GM12864 (cell line): ENCODE data around the gene DUSP22.

Experiments used
- DNase-seq: peaks from one replicate; pipeline ENCODE4 v3.0.0-alpha.2; 2011; ENCODE audit warnings: low read depth
- H3K4me3 ChIP-seq: 2 replicates; pipeline ENCODE4 v1.5.1; 2011; ENCODE audit warnings: mild to moderate bottlenecking, low read depth, low read length, control low read depth
- TF ChIP-seq, protein P1 (sequence below): IDR thresholded peaks from 2 replicates; pipeline ENCODE4 v1.5.1; 2011; ENCODE audit warnings: low read depth, mild to moderate bottlenecking, moderate library complexity, low read length, control low read depth, inconsistent platforms; ENCODE audit errors: missing control alignments

DUSP22 gene

DNA sequence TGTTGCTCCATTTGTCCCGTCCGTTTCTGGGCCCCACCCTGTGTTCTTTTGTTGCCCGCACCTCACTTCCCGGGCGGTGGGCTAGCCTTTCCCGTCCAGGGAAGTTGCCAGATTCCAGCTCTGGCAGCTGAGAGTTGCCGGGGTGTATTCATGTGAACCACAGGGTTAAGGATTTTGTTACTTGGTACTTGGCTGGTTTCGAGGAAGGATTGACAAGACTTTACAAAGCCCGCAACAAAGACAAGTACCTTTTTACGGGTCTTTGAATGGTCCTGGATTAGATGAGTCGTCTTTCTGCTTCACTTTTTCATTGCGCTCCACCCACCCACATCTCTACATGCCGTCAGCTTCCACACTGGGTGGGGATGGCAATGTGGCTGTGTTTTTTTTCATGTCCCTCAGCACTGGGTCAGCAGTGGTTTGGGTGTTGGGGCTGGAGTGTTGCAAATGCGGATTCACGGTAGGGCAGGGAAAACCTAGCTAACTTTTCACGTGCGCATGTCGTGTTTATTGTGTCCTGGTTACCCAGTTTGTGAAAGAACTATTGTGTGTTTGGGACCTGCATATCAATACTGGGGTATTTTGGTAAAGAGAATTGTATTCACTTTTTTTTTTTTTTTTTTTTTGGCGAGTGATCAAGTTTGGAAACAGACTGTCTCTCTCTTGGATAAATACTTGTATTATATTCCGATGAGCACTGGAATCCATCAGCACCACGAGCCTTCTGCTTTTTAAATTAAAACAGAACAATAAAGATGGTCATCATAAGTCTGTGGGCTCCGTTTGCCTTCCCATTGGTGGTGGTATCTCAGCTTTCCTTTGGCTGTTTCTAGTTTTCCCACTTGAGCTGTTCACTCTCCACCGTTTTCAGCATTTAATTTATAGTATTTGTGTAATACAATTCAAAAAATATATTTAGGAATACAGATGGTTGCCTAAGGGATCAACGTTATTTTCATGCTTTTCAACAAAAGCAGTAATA is 1.2 kb downstream of the DUSP22 start:
- DNase-seq = no peak
- H3K4me3 ChIP-seq = peak overlapping the region; percentile 63
- TF ChIP-seq, protein P1, sequence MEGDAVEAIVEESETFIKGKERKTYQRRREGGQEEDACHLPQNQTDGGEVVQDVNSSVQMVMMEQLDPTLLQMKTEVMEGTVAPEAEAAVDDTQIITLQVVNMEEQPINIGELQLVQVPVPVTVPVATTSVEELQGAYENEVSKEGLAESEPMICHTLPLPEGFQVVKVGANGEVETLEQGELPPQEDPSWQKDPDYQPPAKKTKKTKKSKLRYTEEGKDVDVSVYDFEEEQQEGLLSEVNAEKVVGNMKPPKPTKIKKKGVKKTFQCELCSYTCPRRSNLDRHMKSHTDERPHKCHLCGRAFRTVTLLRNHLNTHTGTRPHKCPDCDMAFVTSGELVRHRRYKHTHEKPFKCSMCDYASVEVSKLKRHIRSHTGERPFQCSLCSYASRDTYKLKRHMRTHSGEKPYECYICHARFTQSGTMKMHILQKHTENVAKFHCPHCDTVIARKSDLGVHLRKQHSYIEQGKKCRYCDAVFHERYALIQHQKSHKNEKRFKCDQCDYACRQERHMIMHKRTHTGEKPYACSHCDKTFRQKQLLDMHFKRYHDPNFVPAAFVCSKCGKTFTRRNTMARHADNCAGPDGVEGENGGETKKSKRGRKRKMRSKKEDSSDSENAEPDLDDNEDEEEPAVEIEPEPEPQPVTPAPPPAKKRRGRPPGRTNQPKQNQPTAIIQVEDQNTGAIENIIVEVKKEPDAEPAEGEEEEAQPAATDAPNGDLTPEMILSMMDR = no peak

DNA sequence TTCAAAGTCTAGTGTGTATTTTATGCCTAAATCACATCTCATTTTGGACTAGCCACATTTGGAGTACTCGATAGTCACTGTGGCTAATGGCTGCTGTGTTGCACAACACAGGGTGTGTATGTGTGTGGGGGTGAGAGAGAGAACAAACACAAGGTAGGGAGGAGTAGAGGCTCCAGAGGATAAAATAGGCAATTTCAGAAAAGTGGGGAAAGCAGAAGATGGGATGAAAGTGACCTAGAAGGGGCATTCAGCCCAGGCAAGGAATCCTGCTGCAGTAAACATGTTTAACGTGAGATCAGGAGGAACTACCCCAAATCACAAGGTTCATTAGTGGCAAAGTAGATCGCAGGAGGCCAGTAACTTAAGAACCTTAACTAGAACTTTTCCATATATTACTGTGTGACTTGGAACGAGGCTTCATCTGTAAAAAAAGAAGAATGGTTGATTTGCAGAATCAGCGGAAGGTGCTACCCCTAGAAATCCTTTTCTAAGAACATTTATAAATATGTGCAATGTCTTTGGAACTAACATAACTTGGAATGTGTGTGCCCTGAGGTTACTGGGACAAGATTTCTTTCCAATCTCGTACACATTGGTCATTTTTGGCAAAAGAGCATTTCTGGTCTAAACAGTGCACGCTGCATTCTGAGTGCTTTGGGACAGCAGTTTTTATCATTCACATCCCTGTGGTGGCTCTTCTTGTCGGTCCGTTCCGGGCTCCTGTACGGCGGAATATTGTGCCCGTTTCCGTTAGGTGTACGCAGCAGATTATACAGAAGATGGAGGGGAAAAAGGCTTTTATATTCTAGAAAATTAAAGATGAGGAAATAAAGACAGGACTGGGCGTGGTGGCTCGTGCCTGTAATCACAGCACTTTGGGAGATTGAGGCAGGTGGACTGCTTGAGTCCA is 2.6 kb downstream of the DUSP22 start:
- H3K4me3 ChIP-seq = peak overlapping the region; percentile 63
- TF ChIP-seq, protein P1 = no peak
- DNase-seq = no peak

DNA sequence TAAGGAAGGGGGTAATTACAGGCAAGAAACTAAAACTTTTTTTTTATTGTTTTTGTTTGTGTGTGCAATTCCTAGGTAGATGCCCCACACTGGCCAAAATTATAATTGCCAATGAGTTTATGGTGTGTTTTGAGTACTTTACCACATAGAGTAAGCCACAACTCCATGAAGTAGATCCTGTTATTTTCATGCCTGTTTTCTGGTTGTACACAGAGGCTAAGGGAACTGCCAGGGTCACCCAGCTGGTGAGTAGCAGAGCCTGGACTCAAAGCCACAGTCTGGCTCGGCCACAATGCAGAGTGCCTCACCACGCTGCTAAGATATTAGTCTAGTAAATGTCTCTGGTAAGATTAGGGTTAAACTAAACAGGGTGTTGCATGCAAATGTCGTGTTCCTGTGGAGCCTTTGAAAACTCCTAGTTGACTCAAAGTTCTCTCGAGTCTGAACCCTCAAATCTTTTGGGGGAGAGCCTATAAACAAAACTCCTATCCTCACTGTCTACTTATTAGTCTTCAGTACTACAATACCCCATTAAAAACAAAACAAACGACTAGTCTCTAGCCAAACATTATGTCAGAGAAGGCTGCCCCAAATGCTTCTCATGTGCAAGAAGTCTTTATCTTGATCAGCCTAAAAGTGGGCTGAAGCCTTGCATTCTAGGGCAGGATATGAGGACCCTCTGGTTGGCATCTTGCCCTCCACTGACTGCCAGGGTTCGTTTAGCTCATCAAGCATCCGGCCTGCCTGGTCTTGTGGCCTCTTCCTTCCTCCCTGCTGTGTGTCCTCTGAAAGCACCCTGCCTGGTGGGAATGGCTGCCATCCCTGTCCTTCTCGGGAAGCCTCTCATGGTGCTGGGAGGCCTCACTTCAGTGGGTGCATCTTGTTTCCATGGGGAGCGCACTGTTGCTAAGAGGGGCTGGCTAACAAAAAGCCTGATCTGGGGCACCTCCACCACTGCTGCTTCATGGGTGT is 4.2 kb downstream of the DUSP22 start:
- peak overlapping the region; percentile 63 for H3K4me3 ChIP-seq
- TF ChIP-seq, protein P1 = peak; percentile 28
- DNase-seq = peak; percentile 86

DNA sequence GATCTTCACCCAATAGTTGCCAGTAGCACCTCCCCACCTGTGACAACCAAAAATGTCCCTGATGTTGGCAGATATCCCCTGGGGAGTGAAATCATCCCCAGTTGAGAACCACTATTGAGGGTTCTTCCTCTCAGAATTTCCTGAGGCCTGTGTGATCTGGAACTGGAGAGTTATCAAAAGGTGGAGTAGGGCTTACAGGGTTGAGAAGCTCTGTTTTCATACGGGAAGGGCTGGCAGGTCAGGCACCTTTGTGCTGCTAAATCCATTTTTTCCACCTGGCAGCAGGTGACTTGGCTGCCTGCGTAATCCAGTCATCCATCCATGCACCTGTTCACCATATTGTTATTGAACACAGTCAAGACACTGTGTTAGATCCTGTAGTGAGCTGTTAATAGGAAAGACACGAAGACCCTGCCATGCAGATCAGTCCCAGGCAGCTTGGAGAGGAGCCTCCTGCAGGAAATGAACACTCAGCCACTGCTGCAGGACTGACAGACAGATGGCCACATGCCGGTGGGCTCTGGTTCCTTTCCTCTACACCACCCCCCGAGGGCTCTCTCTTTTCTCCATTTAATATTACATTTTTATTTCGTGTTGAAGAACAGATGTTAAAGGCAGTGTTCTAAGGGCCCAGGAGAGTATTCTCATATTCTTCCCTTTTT is 5.4 kb downstream of the DUSP22 start:
- no peak for DNase-seq
- H3K4me3 ChIP-seq = no peak overlapping the region
- TF ChIP-seq, protein P1 = no peak

DNA sequence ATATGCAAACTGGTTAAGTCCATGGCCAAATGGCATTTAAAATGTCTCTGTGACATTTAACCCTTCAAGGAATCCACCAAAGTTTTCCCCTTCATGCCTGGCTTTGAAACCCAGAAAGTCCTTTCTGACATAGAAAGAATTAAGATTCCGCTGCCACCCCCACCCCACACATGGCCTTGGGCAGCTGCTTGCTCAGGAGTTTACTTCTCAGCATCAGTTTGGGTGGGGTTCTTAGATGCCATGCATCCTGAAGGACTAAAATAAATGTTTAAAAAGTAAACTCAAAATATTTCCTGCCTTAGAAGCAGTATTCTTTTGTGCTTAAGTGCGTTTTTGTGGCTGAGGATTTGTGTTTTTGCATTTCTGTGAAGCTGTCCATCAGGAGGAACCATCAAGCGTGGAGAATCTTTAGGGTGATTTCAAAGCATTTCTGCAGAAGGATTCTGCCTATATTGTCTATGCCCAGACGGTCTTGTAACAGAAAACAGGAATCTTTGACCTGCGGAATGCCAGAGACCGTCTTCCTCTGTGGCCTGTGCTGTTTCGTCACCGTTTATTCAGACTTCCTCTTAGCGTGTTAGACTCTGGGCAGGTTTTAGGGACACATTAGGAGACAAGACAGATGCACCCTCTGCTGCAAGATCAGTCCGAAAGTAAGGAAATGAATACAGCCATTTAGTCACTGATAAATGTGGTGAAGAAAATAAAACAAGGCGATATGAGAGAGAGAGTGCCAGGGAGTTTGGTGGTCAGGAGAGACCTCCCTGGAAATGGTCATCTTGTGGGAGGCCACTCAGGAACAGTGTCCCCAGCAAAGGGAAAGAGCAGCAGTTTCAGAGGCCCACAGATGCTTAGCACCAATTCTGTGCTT is 6.2 kb downstream of the DUSP22 start:
- DNase-seq = no peak
- no peak overlapping the region for H3K4me3 ChIP-seq
- TF ChIP-seq, protein P1 = no peak
